Stimulated activated naive CD4-positive, alpha-beta T cell treated with Interleukin-2 at 50 U/mL for 16 hours (primary cell): ENCODE measurements around the gene SH3RF1.
"Not testable (repeated sequence)": the region's sequence is repeated elsewhere in the genome, so short reads cannot be mapped to it uniquely, and the experiment has no call there.

Experiments
- DNase-seq: peaks from one replicate; lab custom pipeline; 2025; lab: John Stamatoyannopoulos, UW

The SH3RF1 gene

GRCh38 chr4:169270810-169271691 is at the start of gene SH3RF1:
Gene SH3RF1, minus strand, starts transcription at chr4:169270956. Its CDS starts 1,744 bp downstream, at chr4:169269212.
- no peak for DNase-seq

GRCh38 chr4:169315530-169316343 is 45.0 kb upstream of the SH3RF1 start:
- DNase-seq = no peak

GRCh38 chr4:169314906-169315305 is 44.1 kb upstream of the SH3RF1 start:
- no peak for DNase-seq

GRCh38 chr4:169313732-169314131 is 43.0 kb upstream of the SH3RF1 start:
- no peak for DNase-seq

GRCh38 chr4:169312690-169313422 is 42.1 kb upstream of the SH3RF1 start:
- DNase-seq = no peak

- no peak for DNase-seq
Observed at GRCh38 chr4:169311643-169312365, 41.0 kb upstream of the SH3RF1 start.

GRCh38 chr4:169309326-169309967 is 38.7 kb upstream of the SH3RF1 start:
- DNase-seq = no peak

GRCh38 chr4:169307576-169307975 is 36.8 kb upstream of the SH3RF1 start:
- no peak for DNase-seq

GRCh38 chr4:169305651-169306050 is 34.9 kb upstream of the SH3RF1 start:
- DNase-seq = no peak

- DNase-seq = no peak
Observed at GRCh38 chr4:169305173-169305572, 34.4 kb upstream of the SH3RF1 start.

GRCh38 chr4:169295822-169296221 is 25.1 kb upstream of the SH3RF1 start:
- no peak for DNase-seq

- DNase-seq = no peak
Observed at GRCh38 chr4:169293343-169294176, 22.8 kb upstream of the SH3RF1 start.

GRCh38 chr4:169287983-169288382 is 17.2 kb upstream of the SH3RF1 start:
- not testable (repeated sequence) for DNase-seq

- DNase-seq = no peak
Observed at GRCh38 chr4:169286562-169287301, 16.0 kb upstream of the SH3RF1 start.

- DNase-seq = no peak
Observed at GRCh38 chr4:169283114-169283509, 12.4 kb upstream of the SH3RF1 start.

GRCh38 chr4:169282429-169283113 is 11.8 kb upstream of the SH3RF1 start:
- DNase-seq = no peak

GRCh38 chr4:169279108-169279507 is 8.4 kb upstream of the SH3RF1 start:
- no peak for DNase-seq

GRCh38 chr4:169278624-169279023 is 7.9 kb upstream of the SH3RF1 start:
- no peak for DNase-seq

GRCh38 chr4:169277838-169278237 is 7.1 kb upstream of the SH3RF1 start:
- DNase-seq = not testable (repeated sequence)
